ENCODE measurements around the gene ANKZF1.

The ANKZF1 gene

DNA sequence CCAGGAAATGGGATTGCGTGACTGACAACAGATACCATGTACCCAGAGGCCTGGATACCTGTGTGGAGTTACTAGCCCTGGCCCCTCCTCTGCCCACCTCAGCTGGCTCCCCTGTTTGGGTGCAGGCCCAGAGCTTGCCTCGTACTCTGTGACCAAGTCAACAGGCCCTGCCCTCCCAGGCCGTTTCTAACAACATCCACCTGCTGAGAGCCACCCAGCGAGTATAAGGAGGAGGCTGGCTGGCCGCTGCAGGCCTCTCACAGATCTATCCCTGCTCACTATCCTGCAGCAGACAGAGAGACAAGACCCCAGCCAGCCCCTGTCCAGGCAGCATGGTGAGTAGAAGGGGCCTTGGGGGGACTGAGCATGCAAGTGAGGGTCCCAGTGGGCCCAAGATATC lies 36.6 kb downstream of the ANKZF1 start:
- FAIRE-seq, result no peak

DNA sequence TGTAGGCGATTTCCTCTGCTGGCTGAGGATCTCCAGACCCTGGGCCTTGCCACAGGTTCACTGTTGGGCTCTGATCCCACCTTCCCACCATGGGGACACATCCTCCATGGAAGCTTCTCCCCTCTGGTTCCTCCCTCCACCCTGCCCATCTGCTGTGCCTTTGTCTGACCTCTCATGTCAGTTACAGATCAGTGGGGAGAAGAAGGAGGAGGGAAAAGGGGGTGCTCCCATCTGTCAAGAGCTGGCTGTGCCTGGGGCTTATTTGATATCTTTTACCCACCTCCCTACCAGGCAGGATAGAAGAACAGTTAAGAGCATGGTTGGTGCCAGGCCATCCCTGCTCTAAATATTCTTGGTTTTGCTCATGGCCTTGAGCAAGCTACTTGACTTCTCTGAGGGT lies 37.3 kb downstream of the ANKZF1 start:
- no peak for FAIRE-seq

DNA sequence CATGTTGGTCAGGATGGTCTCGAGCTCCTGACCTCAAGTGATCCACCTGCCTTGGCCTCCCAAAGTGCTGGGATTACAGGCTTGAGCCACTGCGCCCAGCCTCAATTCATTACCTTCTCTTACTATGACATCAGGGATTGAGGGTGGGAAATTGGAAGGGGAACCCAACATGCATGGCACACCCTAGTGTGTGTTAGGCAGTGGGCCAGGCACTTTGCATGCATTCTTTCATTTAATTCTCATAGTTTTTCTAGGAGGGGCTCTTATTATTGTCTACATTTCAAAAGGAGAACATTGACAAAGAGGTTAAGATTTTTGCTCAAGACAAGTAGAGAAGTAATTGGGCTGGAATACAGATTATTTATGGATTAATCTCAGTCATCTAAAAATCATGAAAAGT lies 38.7 kb downstream of the ANKZF1 start:
- no peak for FAIRE-seq

GRCh38 chr2:219269362-219270054 lies 39.9 kb downstream of the ANKZF1 start:
- no peak for FAIRE-seq

- no peak for FAIRE-seq
These were observed 40.4 kb downstream of the ANKZF1 start for GRCh38 chr2:219270055-219270372.

GRCh38 chr2:219271021-219271420 lies 41.4 kb downstream of the ANKZF1 start:
- FAIRE-seq, result no peak

DNA sequence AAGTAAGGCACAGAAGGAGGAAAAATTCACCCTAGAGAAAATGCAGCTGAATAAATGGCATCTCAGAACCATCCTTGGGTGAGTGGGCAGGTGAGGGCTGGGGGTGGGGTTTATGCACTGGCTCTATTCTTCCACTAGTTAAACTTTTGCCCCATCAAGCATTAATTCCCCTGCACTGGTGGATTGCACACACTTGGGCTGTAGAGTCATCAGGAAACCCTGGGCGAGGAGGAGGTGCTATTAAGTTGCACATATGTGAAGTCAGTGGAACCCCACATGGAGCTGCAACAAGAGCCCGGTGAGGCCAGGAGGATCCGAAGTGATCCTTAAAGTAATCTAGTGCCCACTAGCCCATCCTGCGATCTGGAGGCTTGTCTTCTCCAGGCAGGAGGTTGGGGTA lies 42.8 kb downstream of the ANKZF1 start:
- no peak for FAIRE-seq

DNA sequence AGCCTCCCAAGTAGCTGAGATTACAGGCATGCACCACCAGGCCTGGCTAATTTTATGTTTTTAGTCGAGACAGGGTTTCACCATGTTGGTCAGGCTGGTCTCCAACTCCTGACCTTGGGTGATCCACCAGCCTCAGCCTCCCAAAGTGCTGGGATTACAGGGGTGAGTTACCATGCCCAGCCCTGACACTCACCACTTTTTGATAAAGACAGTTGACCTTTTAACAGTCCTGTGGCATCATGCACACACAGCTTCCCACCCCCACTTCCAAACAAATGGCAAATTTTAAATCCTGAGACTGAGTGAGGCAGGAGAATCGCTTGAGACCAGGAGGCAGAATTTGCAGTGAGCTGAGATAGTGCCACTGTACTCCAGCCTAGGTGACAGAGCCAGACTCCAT lies 43.4 kb downstream of the ANKZF1 start:
- FAIRE-seq, result no peak

- FAIRE-seq, result no peak
These were observed 44.3 kb downstream of the ANKZF1 start for GRCh38 chr2:219273937-219274336.

DNA sequence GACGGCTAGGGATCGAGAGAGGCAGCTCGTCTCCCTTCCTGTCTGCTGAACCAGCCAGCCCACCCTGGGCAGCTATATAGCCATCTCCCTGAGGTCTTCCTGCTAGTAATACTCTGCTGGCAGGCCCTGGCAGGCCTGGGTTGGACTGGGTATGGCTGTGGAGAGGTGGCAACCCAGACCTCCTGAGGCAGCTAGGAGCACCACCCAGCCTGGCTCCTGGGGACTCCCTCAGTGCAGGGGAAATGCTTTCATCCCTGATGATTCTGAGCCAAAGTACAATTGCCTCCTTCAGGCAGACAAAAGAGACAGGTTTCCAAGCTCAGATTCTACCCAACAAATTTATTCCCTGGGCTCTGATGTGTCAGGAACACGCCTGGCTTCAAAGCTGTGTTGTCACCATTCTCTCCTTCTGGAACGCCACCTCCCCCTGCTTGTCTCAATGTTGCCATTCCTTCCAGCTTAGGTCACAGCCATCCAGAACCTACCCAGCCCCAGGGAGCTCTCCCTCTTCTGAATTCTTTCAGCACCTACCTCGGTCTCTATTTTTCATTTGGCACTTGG lies 44.8 kb downstream of the ANKZF1 start:
- FAIRE-seq, result peak; percentile 92

- peak; percentile 89 for FAIRE-seq
These were observed 48.4 kb downstream of the ANKZF1 start for GRCh38 chr2:219277703-219278654.

- FAIRE-seq, result no peak
These were observed 49.1 kb downstream of the ANKZF1 start for GRCh38 chr2:219278655-219279150.

DNA sequence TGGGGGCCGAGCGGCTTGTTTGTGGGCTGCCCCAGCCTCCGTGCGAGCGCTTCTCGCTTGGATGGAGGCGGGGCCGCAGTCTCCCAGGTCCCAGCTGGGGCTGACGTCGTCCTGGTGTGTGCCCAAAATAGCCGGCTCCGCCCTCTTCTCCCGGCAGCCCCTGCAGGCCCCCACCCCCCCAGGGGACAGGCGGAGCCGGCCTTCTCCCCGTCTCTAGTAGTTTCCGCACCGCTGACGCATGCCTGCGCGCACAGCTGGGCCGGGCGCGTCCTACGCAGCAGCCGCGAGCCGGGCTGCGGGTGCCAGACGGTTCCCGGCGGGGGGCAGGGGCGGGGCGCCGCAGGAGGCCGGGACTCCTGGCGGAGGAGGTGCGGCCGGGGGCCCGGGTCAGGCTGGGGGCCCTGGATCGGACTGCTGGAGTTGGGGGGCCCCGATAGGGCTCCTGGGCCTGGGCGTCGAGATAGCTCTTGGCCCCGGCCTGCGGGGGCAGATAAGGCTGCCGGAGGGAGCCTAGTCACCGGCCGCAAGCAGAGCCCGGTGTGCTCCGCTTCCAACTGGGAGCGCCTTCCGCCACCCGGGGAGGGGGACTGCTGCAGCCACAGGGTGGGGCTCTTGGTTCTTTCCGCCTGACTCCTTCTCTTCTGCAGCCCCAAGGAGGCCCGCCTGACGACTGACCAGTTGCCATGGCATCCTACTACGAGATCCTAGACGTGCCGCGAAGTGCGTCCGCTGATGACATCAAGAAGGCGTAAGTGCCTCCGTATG lies 49.7 kb downstream of the ANKZF1 start, which contains the start of gene DNAJB2:
DNAJB2 (plus strand) TSS at position 216 of the 765 bp plus-strand sequence; CDS start at position 684, 468 bp downstream.
- peak; percentile 97 for FAIRE-seq

- FAIRE-seq, result no peak
These were observed 50.4 kb downstream of the ANKZF1 start for GRCh38 chr2:219279916-219280516.

DNA sequence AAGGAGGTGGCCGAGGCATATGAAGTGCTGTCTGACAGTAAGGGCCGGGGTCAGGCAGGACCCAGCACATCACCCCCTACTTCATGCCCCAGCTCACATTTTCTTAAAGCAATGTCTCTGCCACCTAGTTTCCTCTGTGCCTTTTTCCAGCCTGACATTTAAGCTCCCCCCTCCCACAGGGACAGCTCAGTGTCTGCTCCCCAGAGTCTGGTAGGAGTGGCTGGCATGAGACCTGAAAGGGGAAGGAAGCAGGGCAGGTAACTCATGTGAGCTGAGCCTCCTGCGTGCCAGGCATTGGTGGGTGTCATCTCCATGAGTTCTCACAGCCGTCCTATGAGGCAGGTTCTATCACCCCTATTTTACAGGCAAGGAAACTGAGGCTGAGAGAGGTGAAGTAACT lies 51.0 kb downstream of the ANKZF1 start:
- no peak for FAIRE-seq

DNA sequence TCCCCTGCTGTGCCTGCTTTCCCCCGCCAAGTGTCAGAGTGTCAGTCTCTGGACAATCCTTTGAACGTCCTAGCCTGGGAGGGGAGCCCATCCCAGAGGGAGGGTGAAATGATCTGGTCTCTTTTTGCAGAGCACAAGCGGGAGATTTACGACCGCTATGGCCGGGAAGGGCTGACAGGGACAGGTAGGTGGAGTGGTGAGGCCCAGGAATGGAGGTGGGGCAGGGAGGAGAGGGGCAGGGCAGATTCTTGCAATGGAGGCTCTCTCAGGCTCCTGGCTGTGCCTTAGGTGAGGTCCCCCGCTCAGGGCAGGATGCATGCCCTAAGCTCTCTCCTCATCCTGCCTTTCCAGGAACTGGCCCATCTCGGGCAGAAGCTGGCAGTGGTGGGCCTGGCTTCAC lies 52.0 kb downstream of the ANKZF1 start:
- FAIRE-seq, result no peak

DNA sequence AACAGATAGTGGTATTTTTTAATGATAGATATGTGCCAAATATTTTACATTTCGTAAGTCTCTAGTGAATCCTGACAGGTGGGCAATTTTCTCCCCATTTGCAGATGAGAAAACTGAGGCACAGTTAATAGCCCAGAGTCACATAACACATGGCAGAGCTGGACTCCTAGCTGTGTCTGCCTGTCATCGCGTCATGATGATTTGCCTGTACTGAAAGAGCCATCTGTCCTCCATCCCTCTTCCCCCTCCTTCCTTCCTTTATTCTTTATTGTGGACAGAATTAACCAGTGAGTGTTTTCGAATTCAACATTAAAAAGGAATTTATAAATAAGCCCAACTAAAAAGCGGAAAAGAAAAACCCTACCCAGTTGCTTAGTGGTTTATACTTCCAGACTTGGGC lies 52.8 kb downstream of the ANKZF1 start:
- no peak for FAIRE-seq

- no peak for FAIRE-seq
These were observed 53.5 kb downstream of the ANKZF1 start for GRCh38 chr2:219282943-219283581.

DNA sequence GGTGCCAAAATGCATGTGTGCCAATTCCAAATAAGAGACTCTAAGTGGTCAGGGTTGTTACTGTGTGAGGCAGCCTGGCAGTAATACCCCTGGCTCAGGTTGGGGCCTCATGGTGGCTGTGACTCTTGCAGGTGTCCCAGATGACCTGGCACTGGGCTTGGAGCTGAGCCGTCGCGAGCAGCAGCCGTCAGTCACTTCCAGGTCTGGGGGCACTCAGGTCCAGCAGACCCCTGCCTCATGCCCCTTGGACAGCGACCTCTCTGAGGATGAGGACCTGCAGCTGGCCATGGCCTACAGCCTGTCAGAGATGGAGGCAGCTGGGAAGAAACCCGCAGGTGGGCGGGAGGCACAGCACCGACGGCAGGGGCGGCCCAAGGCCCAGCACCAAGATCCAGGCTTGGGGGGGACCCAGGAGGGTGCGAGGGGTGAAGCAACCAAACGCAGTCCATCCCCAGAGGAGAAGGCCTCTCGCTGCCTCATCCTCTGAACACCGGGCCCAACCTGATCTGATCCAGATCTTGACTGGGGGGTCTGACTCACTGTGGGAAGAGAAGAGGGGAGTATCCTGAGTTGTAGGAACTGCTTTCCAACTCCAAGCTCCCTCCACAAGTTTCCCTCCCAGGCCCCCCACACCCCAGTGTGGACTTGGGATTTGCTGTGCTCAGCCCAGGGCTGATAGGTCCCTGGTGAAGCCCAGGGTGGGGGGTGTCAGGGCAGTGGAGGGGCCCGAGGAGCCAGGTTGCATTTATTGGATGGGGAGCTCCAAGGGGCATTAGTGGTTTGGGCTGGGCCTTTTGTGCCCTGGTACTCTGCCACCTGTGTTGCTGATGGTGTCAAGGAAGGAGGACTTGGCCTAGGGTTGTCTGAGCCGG lies 55.1 kb downstream of the ANKZF1 start:
- no peak for FAIRE-seq

DNA sequence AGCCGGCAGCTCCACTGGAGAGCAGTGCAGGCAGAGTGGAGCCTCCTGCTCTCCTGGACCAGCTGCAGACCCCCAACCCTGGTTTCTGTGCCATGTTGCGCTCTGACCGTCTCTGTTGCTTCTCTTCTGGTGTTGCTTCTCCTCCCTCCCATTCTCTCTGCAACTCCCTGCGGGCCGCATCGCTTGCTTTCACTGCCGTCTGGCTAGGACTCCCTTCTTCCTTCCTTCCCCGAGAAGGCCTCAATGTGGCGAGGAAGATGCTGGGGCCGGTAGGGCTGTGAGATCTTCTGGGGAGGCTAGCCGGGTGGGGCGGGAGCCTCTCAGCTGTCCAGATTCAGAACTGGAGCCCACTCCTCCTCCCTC lies 55.7 kb downstream of the ANKZF1 start:
- no peak for FAIRE-seq

DNA sequence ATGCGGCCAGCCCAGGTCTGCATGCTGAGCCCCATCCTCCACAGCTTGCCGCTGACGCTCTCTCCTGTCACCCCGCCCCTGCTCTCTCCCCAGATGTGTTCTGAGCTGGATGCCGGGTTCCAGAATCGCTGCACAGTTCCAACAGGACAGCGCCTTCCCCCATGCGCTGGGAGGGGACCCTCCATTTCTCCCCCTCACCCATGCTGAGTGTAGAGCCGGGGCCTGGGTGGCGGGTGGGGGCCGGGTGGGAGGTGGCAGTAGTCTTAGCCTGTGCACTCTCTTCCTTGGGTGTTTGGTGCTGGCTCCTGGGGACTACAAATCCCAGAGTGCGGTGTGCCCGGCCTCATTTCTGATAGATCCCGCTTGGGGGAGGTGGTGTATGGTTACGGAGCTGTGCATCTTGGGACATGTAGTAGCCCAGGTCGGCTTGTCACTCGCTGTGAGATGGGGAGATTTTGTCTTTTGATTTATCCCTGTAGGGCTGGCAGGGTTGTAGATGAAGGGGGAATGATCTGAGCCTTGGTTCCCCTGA lies 56.4 kb downstream of the ANKZF1 start:
- FAIRE-seq, result no peak
